Activated CD4-positive, alpha-beta T cell treated with anti-CD3 and anti-CD28 coated beads, Interleukin-2, Interleukin-6, amounts not matched to agents 100 ng/mL and 50 ng/mL, durations not matched to agents 16 hours and 8 hours (primary cell): ENCODE data around the gene SNTA1.
A peak's percentile ranks its signal among the peaks of the same experiment; 100 is the strongest.
"Not testable (repeated sequence)": the region's sequence is repeated elsewhere in the genome, so short reads cannot be mapped to it uniquely, and the experiment has no call there.

Source experiments
- DNase-seq: peaks from one replicate; pipeline ENCODE4 v3.0.0-alpha.2; 2020

SNTA1 gene

DNA sequence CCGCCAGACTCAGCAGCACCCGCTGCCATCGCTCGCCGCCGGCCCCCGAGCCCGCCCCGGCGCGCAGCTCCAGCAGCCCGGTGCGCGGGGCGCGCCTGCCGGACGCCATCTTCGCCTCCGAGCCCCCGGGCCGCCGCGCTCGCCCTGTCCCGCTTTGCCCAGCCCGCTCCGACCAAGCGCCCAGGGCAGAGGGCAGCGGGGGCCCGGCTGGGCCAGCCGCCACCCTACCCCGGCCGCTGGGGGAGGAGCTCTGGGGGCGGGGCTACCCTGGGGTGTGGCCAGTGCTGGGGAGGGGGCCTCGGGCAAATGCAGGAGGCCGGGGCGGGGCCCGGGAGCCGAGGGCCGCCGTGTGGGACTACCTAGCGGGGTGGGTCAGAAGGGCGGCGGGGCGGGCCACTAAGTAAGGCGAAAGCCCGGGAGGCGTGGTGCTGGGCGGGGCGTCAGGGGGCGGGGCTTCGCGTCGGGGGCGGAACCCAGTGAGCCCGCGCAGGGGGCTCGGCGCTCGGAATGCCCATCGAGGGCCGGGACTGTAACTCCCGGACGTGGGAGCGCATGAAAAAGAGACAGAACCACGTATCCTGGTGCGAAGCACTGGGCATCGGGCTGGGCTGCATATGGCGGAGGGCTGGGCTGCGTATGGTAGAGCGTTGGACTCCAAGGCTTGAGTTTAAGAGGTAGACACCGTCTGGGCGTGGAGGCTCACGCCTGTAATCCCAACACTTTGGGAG lies at the start of gene SNTA1:
Gene SNTA1, minus strand, starts transcription at position 252 of the 728 bp plus-strand sequence. Its CDS starts 143 bp downstream, at position 109.
- peak; percentile 93 for DNase-seq

DNA sequence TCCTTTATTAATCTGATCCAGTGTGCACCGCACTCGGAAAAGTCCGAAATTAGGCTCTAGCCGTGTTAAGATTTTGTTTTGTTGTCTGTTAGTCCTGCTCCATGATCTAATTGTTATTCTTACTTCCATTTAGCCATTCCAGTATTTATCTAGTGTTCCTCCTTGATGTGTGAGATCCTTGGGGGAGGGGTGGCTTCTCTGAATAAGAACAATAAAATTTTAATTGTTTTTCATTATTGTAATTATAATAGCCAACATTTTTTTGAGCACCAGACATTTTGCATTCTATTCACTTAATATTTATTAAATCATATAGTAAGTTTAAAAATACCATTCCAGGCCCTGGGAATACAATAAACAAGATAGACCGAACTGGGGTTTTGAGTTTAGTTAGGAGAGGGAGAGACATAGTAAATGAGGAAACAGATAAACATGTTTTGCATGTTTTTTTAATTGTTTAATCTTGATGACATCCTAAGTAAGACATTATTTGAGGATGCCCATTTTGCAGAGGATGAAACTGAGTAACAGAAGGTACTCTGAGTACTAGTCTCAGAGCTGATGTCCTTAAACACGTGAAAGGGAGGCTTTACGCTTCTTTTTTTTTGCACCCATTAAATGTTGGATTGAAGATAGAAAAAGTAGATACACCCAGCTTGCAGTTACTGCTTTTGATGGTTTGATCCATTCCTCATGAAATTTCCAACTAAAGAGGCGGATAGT lies 47.5 kb upstream of the SNTA1 start:
- DNase-seq, result no peak

DNA sequence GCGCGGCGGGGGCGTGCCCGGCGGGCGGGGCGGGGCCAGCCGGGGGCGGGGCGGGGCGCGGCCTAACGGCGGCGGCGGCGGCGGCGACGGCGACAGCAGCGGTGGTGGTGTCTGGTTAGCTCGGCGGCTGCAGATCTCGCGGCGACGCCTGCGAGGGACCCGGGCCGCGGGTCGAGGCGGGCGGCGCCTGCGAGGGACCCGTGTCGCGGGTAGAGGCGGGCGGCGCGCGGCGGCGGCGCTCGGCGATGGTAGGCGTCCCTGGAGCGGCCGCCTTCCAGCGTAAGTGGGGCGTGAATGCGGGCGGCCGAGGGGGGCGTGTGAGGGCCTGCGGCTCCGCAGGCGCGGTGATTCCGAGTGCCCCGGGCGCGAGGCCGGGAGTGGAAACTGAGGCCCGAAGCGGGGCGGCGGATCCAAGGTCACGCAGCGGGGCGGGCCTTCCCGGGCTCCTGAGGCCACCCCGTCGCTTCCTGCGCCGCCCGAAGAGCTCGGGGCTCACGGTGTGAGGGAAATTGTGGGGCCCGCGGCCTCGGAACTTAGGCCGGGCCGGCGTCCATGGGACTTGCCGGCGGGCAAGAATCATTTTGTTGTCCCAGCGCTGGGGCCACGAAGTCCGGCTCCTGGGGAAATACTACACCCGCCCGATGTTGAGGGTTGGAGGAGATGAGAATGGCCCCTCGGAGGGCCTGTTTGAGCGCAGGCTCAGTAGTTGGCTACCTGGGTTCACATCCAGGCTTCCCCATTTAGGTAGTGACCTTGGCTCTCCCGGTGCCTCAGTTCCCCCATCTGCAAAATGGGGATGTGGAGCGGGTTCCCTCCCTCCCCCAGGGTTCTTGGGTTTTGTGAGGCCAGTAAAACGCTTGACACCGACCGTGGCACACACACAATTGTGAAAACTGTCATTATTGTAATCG lies 46.7 kb upstream of the SNTA1 start, which contains the start of gene CBFA2T2:
Gene CBFA2T2, plus strand, starts transcription at position 74 of the 911 bp plus-strand sequence. Its CDS starts 172 bp downstream, at position 246.
- DNase-seq, result no peak

DNA sequence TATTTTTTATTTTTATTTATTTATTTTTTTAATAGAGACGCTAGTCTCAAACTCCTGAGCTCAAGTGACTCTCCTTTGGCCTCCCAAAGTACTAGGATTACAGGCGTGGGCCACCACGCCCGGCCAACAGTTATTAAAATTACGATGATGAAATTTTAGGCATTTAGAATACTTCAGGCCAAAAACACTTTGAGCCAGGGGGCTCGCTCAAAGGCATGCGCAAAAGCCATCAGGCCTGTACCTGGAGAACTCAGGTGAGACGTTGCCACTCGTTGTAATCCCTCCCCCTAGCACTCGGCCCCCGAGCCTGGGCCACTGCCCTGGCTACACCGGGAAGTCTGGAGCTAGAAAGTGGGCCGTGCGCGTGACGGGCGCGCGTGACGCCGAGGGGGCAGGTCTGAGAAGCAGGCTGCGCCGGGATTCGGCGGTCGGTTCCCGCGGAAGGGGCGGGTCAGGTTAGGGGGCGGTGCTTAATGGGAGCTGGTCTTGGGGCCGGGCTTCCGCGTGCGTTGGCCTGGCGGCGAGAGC lies 46.0 kb upstream of the SNTA1 start:
- DNase-seq, result peak; percentile 100

DNA sequence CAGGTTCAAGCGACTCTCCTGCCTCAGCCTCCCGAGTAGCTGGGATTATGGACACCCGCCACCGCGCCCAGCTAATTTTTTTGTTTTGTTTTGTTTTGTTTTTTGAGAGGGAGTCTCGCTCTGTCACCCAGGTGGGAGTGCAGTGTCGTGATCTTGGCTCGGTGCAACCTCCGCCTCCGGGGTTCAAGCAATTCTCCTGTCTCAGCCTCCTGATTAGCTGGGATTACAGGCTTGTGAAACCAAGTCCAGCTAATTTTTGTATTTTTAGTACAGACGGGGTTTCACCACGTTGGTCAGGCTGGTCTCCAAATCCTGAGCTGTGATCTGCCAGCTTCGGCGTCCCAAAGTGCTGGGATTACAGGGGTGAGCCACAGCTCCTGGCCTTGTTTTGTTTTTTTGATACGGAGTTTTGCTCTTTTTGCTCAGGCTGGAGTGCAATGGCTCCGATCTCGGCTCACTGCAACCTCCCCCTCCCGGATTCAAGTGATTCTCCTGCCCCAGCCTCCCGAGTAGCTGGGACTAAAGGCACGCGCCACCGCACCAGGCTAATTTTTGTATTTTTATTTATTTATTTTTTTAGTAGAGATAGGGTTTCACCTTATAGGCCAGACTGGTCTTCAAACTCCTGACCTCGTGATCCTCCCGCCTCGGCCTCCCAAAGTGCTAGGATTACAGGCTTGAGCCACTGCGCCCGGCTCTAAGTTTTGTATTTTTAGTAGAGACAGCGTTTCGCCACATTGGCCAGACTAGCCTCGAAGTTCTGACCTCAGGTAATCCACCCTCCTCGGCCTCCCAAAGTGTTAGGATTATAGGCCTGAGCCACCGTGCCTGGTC lies 45.3 kb upstream of the SNTA1 start:
- DNase-seq, result not testable (repeated sequence)

DNA sequence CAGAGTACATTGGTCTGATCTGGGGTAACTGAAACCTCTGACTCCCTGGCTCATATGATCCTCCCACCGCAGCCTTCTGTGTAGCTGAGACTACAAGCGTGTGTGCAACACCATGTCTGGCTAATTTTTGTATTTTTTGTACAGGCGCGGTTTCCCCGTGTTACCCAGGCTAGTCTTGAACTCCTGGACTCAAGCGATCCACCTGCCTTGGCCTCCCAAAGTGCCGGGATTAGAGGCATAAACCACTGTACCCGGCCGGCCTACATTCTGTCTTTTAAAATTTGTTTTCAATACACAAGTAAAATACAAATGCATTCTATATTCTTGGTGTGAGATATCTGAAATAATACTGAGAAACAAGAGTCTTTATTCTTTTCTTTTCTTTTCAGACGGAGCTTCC lies 44.6 kb upstream of the SNTA1 start:
- DNase-seq, result no peak

DNA sequence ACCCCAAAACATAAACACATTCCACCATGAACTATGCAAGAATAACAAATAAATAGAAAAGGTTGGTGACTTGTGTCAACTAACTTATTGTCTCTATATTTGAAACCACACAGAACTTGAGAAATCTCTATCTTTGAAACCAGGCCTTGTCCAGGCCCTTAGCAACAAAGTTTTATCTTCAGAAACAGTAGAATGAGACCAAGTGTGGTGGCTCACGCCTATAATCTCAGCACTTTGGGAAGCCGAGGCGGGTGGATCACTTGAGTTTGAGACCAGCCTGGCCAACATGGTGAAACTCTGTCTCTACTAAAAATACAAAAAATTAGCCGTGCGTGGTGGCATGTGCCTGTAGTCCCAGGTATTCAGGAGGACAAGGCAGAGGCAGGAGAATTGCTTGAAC lies 39.6 kb upstream of the SNTA1 start:
- DNase-seq, result not testable (repeated sequence)

DNA sequence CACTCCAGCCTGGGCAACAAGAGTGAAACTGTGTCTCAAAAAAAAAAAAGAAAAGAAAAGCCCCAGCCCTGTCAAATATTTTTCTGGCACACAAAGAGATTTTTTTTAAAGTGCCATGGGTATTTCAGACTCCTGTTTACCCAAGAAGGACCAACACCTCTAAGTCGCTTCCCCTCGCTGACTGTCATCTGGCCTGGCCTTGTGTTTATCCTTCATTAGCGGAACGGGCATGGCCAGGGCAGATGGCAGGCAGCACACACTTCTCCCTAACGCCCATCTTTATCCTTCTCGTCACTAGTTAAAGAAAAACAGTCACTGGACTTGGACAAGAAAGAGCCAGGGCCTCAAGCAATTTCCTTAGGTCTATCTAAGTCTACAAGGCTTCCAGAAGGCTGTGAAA lies 39.0 kb upstream of the SNTA1 start:
- DNase-seq, result no peak

DNA sequence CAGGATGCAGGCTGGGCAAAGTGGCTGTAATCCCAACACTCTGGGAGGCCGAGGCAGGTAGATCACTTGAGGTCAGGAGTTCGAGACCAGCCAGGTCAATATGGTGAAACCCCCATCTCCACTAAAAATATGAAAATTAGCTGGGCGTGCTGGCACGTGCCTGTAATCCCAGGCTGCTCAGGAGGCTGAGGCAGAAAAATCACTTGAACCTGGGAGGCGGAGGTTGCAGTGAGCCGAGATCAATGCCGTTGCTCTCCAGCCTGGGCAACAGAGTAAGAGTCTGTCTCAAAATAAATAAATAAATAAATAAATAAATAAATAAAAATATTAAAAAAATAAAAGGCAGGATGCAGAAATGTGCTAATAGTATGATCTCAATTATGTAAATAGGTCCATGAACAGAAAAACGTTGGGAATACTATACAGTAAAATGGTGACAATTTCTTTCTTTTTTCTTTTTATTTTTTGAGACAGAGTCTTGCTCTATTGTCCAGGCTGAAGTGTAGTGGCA lies 37.9 kb upstream of the SNTA1 start:
- no peak for DNase-seq

DNA sequence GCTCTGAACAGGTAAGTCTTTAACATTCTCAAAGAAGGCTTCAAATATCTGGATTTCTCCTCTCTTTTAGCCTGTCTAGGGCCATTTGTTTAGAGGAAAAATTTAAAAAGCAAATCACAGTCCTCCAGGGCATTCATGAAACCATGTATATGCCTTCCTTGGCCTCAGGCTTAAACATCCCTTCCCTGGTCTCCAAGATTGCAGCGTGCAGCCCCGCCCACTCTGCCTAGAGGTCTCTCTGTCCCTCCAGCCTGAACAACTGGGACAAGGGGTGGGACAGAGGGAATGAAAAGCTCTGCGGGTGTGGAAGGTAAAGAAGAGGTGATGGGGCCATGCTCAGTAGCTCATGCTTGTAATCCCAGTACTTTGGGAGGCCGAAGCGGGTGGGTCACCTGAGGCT lies 36.5 kb upstream of the SNTA1 start:
- no peak for DNase-seq

DNA sequence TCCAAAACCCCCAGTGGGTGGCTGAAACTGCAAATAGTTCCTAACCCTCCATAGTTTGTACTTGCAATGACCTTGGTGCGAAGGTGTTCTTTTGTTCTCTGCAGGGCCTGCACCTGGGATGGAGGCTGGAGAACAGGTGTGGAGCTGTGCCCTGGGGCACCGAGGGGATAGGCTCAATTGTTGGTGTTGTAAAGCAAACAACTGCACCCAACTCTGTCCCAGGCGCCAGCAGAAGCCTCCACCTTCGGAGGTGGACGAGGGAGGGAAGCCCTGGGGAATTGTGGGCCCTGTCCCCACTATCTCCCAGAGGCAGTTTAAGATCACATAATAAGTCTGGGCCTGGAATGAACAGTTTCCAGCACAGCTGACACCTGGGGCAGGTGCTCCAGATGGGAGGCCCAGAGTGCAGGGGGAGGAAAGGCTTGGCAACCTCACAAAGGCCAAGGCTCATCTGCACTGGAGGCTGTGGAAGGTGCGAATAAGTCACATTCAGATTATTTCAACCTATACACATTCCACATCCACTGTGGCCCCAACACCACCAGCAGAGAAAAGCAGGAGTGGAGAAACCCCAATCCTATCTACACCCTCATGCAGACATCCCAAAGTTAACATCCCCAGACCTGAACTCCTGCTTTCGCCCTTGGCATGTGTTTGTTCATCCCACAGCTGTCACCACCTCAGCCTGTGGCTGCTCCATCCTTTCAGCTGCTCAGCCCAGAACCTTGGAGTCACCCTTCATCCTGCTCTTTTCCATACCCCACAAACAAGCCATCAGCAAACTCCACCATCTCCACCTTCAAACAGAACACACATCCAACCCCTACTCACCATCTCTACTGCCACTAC lies 34.0 kb upstream of the SNTA1 start:
- no peak for DNase-seq

DNA sequence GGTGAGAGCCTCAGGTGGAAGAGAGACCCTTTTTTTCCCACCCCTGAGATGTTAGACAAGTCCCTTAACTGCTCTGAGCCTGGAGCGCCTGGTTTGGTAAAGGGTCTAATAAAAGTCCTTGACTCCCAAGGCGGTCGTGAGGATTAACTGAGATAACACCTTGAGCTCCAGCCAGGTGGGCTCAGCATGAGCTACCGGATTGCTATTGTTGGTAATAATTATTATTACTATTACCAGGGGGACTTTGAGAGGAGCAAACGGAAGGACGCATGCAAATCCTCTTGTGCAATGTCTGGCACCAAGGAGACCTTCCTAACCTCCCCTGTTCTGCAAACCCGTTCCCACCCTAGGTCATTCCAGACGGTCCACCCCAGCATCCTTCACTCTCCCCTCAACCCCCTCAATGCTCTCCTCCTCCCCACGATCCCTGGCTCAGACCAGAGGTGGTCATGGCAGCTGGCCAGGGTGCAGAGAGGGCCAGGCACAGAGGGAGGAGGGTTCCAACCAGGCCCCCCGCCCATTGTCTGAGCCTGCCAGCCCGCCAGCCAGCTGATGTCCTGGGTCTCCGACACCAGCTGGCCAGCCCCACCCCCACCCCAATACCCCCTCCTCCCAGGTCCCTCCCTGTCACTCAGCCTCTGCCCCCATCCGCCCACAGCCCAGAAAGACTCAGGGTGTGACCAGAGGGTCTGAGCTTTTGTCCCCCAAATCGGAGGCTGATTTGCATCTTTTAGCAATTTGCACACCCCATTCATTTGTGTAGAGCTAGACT lies 32.0 kb upstream of the SNTA1 start:
- DNase-seq, result no peak

DNA sequence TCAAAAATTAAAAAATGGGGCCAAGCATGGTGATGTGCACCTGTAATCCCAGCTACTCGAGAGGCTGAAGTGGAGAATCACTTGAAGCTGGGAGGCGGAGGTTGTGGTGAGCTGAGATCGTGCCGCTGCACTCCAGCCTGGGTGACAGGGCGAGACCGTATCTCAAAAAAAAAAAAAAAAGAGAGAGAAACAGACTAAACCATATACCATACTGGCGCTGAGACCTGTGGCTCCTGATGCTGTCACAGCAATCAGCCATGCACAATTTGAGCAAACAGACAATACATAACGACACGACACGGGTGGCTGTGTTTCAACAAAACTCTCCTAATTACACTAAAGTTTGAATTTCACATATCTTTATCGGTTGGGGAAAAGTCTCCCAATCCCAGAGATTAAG lies 31.4 kb upstream of the SNTA1 start:
- DNase-seq, result no peak

DNA sequence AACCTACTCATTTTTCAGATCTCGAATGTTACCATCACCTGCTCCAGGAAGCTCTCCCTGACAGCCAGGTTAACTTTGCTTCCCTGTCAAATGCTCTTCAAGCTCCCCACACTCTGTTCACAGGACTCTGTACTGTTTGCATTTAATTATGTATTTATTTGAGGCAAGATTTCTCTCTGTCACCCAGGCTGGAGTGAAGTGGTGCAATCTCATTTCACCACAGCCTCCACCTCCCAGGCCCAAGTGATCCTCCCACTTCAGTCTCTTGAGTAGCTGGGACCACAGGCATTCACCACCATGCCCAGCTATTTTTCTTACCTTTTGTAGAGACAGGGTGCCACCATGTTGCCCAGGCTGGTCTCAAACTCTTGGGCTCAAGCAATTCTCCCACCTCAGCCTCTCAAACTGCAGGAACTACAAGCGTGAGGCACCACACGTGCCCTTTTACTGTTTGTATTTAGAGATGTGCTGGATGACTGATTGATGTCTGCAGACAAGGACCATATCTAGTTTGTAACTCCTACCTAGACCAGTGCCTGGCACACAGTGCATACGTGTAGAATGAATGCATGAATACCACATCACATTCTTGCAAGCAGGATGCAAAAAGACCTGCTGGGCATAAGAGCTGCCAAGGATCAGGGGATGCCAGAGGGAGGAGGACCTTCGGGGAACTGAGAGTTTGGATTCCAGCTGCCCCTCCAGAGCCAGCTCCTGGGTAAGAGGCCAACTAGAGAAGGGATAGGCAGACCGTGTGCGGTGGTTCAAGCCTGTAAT lies 30.7 kb upstream of the SNTA1 start:
- no peak for DNase-seq

DNA sequence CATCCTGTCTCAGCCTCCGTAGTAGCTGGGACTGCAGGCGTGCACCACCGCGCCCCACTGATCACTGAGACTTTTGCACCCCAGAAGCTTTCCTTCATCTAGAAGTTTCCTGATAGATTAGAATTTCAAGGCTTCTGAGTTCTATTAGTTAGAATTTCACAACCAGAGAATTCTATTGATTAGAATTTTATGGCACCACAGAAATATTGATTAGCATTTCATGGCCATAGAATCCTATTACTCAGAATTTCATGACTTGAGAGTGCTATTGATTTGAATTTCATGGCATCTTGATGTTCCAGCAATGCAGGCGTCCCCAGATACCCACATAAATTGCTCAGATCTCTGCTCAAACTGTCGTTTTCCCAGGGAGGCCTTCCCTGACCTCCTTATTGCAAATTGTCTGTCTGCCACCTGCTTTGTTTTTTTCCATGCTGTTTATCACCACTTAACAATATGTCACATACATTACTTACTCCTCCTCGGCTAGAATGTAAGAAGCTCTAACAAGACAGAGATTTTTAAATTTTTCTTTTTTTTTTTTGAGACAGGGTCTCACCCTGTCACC lies 29.4 kb upstream of the SNTA1 start:
- no peak for DNase-seq

DNA sequence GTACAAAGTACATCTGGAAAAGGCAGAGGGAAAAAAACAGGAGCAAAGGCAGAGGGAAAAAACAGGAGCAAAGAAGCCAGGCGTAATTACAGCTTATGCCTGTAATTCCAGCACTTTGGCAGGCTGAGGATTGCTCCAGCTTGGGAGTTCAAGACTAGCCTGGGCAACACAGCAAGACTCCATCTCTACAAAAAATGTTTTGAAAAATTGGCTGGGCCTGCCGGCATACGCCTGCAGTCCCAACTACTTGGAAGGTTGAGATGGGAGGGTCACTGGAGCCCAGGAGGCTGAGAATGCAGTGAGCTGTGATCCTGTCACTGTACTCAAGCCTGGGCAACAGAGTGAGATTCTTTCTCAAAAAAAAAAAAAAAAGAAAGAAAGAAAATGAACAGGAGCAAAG lies 27.3 kb upstream of the SNTA1 start:
- no peak for DNase-seq

DNA sequence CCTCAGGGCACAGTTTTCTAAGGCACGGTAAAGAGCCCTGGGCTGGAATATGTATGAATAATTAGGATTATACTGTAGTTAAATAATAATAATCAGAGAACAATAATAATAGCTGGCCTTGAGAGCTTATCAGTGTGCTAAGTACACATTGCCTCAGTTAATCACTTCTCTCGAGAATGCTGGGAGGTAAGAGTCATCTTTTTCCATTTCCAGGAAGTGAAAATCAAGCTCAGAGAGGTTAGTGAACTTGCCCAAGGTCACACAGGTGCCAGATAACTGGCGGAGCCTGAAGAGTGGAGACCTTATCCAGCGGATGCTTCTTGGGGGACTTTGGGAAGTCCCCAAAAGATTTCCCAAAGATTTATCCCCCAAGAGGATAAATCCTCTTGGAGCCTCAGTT lies 26.9 kb upstream of the SNTA1 start:
- no peak for DNase-seq

DNA sequence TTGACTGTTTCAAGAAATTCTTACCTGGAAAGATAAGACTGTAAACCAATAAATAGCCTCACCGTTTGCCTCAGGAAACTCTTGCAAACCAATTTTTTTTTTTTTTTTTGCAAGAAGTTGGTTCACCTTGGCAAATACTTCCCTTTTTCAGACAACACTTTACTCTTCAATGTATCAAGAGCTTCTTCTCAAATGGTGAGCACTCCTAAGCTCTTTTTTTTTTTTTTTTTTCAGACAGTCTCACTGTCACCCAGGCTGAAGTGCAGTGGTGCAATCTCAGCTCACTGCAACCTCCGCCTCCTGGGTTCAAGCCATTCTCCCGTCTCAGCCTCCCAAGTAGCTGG lies 22.7 kb upstream of the SNTA1 start:
- no peak for DNase-seq
